GM19023 (cell line): ENCODE data around the gene PRR30.
"Not testable (repeated sequence)": the region's sequence is repeated elsewhere in the genome, so short reads cannot be mapped to it uniquely, and the experiment has no call there.

Experiments used
- ATAC-seq: cut with Tn5 transposase; IDR thresholded peaks from one replicate; pipeline ENCODE4 v1.9.1; 2021; ENCODE audit warnings: mild to moderate bottlenecking, moderate library complexity; ENCODE audit not compliant: unreplicated experiment

The PRR30 gene

DNA sequence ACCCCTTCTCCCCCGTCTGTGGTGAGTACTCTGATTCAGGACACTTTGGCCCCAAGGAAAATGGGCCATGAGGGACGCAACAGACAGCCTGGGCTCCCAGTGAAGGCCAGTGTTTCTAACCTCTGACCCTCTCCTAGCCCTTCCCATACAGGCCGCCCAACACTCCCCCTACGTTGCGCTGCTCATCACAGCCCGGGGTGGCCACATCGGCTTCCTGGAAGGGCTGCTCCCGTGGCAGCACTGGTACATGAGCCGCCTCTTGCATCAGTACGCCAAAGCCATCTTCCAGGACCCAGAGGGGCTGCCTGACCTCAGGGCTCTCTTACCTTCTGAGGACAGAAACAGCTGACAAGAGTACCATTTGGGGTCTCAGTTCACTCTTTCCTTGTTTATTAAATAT lies 8.8 kb downstream of the PRR30 start:
- no peak for ATAC-seq

DNA sequence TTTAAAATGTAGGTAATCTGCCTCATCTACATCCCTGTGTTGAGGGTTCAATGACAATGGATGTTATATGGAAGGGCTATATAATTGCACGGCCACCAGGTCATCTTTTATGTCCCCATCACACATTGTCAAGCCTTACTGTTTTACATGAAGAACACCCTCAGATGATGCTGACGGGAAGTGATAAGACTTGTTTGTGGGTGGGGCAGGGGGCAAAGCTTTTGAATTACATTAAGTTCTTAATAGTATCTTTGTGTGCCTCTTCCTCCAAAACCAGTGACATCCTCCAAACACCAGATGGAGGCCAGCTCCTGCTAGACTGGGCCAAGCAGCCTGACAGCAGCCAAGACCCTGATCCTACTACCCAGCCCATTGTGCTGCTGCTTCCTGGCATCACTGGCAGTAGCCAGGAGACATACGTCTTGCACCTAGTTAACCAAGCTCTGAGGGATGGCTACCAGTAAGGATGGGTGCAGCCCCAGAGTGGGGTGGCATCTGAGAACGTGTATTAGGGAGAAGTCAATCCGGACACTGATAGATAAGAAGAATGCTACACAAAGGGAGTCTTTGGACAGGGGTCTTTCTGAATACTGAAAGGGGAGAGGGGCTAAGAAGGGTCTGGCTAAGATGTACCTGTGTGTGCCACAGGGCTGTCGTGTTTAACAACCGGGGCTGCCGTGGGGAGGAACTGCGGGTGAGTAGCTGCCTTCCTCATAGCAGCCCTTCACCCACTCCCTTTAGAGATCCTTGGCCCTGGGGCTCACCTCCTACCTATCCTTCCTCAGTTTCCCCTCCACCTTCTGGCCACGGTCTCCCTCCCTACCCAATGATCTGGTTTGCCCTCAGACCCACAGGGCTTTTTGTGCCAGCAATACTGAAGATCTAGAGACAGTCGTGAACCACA lies 10.3 kb downstream of the PRR30 start:
- no peak for ATAC-seq

DNA sequence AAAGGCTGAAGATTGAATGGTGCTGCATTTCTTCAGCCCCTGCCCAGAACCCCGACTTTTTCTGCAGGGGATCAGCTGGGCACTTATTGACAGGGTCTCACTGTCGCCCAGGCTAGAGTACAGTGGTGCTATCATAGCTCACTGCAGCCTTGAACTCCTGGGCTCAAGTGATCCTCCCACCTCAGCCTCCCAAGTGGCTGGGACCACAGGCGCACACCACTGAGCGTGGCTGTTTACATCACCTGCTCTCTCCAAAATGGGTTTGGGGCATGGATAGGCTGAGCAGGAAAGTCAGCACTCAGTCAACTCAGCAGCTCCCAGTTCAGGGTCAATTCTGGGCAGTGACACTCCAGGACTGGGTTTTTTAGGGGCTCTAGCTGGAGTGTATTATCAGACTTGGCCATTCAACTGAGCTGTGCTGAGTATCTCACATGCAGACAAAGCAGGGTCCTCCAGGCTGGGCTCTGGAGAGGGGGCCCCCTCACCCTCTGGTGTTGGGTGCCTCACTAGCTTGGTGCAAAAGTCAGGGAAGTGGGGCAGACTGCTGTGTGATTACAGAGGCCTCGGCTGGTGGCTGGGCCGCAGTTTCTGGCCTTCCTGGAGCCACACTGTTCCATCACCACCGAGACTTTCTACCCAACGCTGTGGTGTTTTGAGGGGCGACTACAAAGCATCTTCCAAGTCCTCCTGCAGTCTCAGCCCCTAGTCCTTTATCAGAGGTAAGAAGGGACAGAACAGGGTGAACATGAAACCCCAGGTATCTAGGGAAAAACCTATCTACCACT lies 11.1 kb downstream of the PRR30 start:
- no peak for ATAC-seq

DNA sequence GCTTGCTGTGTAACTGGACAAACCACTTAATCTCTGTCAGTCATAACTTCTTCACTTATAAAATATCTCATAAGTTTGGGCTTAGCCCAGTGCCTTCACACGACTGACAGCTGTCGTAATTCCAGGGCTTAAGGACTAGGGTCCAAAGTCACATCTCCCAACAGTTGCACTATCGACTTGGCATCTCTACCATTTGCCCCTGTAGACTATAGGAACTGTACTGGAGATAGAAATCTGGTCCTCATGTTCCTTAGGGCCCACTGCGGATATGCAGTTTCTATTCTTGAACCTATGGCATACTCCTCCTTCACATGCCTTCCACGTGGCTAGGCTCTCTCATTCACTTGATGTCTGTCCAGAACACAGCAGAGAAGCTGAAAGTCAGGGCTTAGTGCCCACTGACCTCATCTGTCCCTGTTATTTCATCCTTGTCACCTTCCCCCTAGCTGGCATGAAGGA lies 12.9 kb downstream of the PRR30 start:
- ATAC-seq: no peak

DNA sequence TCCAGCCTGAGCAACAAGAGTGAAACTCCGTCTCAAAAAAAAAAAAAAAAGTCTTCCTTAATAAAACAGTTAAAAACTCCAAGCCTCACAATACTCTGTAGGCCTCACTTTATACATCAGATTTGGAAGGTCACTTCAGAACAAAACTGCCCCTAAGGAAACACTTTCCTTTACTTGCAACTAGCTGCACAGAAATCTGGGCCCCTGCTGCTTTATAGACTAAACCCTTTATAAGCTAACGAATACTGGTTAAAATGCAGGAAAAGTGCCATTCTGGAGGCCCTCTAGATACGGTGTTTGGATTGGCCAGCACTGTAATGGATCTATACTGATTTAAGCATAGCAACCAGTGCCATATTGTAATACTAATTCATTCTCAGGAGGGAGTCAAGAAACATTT lies 14.1 kb downstream of the PRR30 start:
- no peak for ATAC-seq

DNA sequence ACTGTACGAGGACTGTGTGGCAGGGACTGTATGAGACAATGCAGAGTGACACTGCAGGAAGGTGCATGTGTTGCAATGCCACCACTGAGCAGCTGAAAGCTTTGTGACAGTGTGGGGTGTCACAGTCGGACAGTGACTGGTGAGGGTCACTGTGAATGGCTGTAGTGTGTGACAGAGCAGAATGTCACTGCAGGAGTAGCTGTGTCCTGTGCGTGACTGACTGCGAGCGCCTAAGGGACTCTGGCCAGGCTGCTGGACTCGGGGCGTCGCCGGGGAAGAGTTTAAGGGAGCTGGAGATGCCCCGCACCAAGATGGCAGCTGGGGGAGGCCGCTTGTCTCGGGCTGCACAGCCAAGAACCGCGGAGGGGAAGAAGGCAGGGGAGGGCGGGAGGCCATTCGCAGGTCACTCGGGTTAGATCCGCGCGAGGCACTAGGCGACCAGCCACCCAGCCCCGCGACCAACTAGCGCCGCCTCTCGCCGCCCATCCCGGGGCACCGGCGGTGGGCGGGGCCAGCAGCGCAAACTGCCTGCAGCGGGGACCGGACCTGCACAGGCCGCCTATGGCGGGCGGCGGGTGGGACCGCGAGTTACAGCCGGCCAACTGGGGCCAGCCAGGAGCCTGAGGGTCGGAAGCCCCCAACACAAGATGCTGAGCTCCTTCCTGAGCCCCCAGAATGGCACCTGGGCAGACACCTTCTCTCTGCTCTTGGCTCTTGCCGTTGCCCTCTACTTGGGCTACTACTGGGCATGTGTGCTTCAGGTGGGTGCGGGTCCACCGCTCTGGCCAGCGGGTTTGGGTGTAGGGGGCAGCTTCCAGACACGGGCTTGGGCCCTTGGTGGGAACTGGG lies 15.7 kb downstream of the PRR30 start, which contains the start of gene ABHD1:
TSS of gene ABHD1 (plus strand) at position 514 of the 849 bp plus-strand sequence. CDS start at position 648, 134 bp downstream.
- peak; percentile 60 for ATAC-seq

DNA sequence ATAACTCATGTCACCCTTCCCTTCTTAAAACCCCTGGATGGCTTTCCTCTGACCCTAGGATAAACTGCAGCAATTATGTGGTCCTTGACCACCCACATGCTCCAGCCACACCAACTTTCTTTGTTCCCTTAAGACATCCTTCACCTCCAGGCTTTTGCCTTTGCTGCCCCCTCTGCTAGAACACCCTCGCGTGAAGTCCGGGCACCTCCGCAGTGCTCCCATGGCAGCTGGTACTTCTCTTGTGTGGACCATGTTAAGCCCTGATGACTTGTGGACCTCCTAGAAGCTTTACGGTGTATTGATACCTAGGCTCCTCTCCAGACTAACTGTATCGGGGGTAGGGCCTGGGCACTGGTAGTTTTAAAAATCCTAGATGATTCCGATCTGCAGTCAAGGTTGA lies 16.4 kb downstream of the PRR30 start:
- ATAC-seq: no peak

DNA sequence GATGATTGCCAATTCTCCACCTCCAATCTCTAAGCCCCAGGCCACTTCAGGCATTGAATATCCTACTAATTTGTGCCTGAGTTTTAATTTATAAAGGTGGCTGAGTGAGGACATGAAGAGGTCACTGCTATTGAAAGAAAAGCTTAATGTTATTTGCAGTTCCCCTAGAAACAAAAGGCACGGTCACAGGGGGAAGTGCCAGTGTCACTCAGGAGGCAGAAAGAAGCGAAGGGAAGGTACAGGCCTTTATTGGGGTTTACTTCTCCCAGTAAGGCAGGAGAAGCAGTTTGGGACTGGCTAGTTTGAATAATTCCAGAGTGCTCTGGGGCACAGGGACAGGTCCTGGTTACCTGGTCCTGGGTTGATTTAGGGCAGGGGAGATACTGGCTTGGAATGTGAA lies 17.3 kb downstream of the PRR30 start:
- no peak for ATAC-seq

DNA sequence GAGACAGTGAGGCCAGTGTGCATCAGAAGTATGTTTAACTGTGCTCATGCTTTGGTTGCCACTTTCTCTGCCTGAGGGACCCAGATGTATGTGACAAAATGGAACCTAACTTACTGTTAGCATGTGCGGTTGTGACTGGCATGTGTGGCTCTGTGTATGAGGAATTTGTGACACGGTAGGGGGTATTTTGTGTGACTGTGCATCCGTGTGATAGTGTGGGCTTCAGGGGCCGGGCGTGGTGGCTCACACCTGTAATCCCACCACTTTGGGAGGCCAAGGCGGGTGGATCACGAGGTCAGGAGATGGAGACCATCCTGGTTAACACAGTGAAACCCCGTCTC lies 19.9 kb downstream of the PRR30 start:
- not testable (repeated sequence) for ATAC-seq

DNA sequence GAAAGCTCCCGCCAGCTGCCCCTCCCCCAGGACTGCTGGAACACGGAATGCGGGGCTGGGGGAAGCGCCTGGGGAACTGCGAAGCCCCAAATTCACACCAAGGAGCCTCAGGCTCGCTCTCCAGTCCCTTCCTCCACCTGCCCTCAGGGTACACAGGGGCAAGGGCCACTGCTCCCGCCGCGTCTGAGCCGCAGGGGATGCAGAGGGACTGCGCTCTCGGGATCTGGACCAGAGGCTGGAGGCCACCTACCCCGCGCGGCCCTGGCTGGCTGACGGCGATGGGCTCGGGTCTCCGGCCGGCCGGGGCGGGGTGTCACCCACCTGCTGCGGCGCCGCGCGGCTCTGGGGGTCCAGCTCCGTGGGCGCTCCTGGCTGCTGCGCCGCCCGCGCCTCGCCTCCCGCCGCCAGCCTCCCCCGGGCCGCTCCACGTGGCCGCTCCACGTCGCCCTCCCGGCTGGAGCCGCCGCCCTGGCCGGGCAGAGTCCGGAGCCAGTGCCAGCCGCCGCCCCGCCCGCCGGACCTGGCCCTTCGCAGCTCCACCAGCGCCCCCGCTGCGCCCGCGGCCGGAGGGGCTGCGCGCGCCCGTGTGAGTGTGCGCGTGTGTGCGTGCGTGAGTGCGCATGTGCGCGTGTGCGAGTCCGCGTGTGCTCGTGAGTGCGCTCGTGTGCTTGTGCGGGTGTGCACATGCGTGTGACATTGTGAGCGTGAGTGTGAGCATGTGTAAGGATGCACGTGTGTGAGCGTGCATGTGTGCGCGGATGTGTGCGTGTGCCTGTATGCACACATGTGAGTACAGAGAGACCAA lies 20.5 kb downstream of the PRR30 start, which contains the start of gene CGREF1:
TSS of gene CGREF1 (minus strand) at position 604 of the 805 bp plus-strand sequence. CDS start 14,762 bp downstream, outside the sequence.
- no peak for ATAC-seq

DNA sequence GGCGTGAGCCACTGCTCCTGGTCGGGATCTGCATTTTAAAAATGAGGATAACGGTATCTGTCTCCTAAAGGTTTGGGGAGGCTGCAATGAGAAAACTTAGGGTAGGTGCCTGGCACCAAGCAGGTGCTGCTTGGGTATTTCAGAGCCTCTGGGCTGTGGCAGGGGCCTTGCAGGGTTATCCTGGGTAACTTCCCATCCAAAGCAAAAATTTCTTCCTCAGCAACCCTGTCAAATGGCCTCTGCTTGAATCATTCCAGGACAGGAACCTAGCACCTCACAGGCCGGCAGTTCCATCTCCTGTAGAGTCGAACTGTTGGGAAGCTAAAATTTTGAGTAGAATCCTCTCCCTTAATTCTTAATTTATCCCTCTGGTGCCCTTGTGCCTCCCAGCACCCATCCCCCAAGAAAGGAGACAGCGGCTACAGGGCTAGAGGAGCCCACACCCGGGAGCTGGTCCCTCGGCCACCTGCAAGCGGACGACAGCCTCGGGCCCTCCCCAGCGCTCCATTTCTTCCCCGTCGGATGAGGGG lies 21.1 kb downstream of the PRR30 start:
- no peak for ATAC-seq

DNA sequence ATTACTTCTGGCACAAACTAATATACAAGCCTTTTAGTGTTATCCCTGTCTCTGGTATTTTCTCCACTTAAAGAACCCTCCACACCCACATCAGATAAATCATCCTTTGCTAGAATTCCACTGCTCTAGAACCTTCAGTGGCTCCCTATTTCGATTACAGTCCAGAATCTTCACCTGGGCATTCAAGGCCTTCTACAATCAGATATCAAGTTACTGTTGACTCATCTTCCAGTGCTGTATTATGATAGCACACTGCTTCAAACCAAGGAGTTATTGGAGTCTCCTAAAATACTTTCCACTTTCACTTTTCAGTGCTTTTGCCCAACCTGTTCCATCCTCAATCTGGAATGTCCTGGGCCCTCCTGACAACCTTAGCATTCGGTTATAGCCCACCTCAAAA lies 23.7 kb downstream of the PRR30 start:
- ATAC-seq: no peak

DNA sequence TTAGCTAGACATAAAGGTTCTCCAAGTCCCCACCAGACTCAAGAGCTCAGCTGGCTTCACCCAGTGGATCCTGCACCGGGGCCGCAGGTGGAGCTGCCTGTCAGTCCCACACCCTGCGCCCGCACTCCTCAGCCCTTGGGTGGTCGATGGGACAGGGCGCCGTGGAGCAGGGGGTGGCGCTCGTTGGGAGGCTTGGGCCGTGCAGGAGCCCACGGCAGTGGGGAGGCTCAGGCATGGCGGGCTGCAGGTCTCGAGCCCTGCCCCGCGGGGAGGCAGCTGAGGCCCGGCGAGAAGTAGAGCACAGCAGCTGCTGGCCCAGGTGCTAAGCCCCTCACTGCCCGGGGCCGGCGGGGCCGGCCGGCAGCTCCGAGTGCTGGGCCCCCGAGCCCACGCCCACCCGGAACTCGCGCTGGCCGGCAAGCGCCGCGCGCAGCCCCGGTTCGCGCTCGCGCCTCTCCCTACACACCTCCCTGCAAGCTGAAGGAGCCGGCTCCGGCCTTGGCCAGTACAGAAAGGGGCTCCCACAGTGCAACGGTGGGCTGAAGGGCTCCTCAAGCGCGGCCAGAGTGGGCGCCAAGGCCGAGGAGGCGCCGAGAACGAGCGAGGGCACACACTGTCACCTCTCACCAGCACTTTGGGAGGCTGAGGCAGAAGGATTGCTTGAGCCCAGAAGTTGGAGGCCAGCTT lies 27.7 kb downstream of the PRR30 start:
- not testable (repeated sequence) for ATAC-seq

DNA sequence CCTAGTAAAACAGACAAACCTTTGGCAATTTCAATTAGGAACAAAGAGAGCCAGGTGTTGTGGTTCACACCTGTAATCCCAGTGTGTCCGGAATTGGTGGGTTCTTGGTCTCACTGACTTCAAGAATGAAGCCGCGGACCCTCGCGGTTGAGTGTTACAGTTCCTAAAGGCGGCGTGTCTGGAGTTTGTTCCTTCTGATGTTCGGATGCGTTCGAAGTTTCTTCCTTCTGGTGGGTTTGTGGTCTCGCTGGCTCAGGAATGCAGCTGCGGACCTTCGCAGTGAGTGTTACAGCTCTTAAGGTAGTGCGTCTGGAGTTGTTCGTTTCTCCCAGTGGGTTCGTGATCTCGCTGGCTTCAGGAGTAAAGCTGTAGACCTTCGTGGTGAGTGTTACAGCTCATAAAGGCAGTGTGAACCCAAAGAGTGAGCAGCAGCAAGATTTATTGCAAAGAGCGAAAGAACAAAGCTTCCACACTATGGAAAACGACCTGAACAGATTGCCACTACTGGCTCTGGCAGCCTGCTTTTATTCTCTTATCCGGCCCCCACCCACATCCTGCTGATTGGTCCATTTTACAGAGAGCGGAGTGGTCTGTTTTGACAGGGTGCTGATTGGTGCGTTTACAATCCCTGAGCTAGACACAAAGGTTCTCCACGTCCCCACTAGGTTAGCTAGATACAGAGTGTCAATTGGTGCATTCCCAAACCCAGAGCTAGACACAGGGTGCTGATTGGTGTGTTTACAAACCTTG lies 28.4 kb downstream of the PRR30 start:
- not testable (repeated sequence) for ATAC-seq

DNA sequence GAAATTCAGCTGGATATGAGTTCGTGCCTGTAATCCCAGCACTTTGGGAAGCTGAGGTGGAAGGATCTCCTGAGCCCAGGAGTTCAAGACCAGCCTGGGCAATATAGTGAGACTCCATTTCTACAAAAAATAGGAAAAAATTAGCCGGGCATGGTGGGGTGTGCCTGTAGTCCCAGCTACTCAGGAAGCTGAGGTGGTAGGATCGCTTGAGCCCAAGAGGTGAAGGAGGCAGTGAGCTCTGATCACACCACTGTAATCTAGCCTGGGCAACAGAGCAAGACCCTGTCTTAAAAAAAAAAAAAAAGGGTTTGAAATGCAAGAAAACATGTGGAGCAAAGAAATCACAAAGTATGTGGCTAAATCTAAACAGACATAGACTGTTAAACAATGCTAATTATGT lies 30.1 kb downstream of the PRR30 start:
- no peak for ATAC-seq

DNA sequence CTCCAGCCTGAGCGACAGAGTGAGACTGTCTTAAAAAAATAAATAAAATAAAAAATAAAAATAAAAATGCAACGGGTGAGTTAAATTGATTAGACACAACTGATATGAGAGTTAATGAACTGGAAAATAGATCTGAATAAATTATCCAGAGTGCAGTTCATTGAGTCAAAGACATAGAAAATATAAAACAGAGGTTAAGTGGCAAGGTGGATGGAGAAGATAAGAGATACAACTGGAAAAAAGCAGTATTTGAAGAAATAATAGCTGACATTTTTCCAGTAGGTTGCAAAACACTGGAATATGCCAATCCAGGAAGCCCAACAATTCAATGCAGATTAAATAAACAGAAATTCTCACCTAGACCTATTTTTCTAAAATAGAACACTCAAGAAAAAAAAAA lies 31.0 kb downstream of the PRR30 start:
- no peak for ATAC-seq

DNA sequence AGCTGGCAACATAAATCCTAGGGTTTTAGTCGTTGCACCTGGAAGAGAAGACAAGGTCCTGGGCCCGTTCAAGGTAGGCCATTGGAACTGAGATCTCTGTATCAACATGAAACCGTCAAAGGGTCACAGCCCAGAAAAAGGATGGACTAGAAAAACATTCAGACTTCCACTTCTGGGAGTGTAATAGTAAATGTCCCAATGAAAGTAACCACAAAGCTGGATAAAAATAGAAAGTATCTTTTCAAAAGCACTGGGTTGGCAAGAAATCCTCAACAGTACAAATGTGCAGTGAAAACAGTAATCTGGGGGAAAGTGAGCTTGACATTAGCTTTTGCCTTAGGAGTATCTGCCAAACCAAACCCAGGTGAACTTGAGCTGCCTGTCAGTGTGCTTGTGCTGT lies 33.2 kb downstream of the PRR30 start:
- ATAC-seq: no peak

DNA sequence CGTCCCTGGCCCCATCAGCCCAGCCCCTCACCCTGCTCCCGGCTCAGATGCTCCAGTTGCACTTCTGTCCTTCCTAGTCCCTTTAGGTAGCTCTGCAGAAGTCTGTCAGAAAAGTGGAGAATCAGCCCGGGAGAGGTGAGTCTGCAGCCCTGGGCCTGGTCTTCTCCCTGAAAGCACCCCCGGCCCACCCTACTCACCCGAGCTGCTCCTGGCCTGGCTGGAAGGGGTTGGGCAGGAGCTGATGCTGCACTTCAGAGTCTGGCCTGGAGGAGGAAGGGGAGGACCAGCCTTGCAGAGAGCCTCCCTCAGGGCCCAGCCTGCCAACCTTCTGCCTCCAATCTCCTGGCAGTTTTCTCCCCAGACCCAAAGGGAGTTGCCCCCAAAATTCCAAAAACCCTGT lies 36.9 kb downstream of the PRR30 start:
- no peak for ATAC-seq

DNA sequence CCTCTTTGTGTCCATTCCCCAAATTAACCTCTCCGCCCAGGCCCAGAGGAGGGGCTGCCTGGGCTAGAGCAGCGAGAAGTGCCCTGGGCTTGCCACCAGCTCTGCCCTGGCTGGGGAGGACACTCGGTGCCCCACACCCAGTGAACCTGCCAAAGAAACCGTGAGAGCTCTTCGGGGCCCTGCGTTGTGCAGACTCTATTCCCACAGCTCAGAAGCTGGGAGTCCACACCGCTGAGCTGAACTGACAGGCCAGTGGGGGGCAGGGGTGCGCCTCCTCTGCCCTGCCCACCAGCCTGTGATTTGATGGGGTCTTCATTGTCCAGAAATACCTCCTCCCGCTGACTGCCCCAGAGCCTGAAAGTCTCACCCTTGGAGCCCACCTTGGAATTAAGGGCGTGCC lies 39.2 kb downstream of the PRR30 start:
- ATAC-seq: no peak
